ENCODE data around the gene EIF4EBP3.

DNA sequence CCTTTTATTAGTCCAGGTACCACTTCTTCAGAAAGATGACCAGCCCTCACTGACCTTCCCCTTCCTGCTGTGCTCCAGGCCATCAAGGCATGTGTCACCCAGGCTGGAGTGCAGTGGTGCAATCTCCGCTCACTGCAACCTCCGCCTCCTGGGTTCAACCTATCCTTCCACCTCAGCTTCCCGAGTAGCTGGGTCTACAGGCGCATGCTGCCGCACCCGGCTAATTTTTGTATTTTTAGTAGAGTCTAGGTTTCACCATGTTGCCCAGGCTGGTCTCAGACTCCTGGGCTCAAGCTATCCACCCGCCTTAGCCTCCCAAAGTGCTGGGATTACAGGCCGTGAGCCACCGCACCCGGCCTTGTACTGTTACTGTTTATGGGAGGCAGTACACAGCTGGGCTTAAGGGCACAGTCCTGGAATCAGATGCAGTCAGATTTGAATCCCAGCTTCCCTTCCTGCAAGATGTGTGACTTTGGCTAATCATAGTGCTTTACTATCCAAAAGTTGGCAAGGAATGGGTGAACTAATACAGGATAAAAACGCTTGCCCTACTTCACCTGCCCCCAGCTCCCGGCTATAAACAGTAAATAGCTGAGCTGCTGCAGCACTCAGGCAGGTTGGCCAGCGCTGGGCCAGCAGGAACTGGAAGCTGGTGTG is 483 bp upstream of the EIF4EBP3 start:
- TF ChIP-seq, protein P1, sequence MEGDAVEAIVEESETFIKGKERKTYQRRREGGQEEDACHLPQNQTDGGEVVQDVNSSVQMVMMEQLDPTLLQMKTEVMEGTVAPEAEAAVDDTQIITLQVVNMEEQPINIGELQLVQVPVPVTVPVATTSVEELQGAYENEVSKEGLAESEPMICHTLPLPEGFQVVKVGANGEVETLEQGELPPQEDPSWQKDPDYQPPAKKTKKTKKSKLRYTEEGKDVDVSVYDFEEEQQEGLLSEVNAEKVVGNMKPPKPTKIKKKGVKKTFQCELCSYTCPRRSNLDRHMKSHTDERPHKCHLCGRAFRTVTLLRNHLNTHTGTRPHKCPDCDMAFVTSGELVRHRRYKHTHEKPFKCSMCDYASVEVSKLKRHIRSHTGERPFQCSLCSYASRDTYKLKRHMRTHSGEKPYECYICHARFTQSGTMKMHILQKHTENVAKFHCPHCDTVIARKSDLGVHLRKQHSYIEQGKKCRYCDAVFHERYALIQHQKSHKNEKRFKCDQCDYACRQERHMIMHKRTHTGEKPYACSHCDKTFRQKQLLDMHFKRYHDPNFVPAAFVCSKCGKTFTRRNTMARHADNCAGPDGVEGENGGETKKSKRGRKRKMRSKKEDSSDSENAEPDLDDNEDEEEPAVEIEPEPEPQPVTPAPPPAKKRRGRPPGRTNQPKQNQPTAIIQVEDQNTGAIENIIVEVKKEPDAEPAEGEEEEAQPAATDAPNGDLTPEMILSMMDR (conservative IDR thresholded peaks at IDR 0.05; ENCODE audit: low read length): no peak
- TF ChIP-seq EZH2phosphoT487 (IDR thresholded peaks at IDR 0.05; ENCODE audit: borderline replicate concordance, low read depth, low read length): no peak
